Tibial nerve (tissue), 4 donors: ENCODE results near the gene PYCR2.

Experiments used
- EP300 ChIP-seq, 2 donors: sonication (generic); formaldehyde crosslinking; IDR thresholded peaks; one replicate each; pipeline ENCODE4 v1.6.1; 2017; ENCODE audit warnings: antibody characterized with exemption in 2 of 2, mild to moderate bottlenecking in 1 of 2
- POLR2A ChIP-seq, 2 donors: fragments of 450-650 bp; IDR thresholded peaks; one replicate each; pipeline ENCODE4 v1.6.1; 2017; ENCODE audit warnings: antibody characterized with exemption in 2 of 2, mild to moderate bottlenecking in 2 of 2, moderate library complexity in 2 of 2
- TF ChIP-seq, protein P1 (sequence below), 5 experiments: fragments of 200-600 bp in 3 of 5; fragments of 450-650 bp in 2 of 5; sonication (generic) in 3 of 5; IDR thresholded peaks; one replicate each; pipeline ENCODE4 v1.5.1; 2016 to 2019; ENCODE audit warnings: antibody characterized with exemption in 5 of 5, mild to moderate bottlenecking in 3 of 5, moderate library complexity in 2 of 5

DNA sequence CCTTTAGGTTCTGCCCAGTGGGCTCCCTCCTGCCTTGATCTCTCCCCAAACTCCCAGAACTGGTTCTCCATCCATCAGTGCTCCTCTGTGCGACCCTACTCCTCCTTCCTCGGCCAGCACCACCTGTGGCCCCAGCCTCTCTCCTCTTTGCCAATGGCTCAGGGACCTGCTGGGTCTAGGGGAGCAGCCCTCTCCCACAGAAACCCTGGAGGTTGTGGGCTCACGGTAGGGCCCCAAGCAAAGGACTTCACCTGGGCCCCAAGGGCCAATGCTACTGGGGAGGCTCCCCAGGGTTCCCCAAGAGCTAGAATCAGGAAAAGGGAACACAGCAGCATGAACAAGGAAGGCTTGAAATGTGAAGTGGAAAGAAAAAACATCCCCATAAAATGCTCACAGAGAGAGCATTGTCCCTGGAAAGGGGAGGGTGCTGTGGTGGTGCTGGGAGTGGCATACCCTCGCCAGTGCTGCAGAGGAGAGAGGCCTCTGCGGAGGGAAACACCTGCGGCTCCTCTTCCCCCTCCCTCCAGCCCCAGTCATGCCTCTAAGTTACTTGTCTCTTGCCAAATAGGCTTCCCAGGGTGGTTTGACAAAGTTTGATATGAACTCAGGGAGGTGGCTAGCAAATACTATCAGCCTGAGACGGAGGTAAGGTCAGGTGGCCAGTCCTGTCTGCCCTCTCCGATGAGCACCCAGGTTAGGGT is 44.4 kb downstream of the PYCR2 start:
- TF ChIP-seq, protein P1, sequence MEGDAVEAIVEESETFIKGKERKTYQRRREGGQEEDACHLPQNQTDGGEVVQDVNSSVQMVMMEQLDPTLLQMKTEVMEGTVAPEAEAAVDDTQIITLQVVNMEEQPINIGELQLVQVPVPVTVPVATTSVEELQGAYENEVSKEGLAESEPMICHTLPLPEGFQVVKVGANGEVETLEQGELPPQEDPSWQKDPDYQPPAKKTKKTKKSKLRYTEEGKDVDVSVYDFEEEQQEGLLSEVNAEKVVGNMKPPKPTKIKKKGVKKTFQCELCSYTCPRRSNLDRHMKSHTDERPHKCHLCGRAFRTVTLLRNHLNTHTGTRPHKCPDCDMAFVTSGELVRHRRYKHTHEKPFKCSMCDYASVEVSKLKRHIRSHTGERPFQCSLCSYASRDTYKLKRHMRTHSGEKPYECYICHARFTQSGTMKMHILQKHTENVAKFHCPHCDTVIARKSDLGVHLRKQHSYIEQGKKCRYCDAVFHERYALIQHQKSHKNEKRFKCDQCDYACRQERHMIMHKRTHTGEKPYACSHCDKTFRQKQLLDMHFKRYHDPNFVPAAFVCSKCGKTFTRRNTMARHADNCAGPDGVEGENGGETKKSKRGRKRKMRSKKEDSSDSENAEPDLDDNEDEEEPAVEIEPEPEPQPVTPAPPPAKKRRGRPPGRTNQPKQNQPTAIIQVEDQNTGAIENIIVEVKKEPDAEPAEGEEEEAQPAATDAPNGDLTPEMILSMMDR (IDR thresholded peaks at IDR 0.05) = no peak
- no peak for TF ChIP-seq POLR2A (IDR thresholded peaks at IDR 0.05)
- no peak for TF ChIP-seq EP300 (IDR thresholded peaks at IDR 0.05)
